GM18520 (cell line): ENCODE results near the gene PDX1.

ENCODE experiments used
- ATAC-seq: cut with Tn5 transposase; IDR thresholded peaks from one replicate; pipeline ENCODE4 v1.9.1; 2021; ENCODE audit not compliant: unreplicated experiment

PDX1 gene

GRCh38 chr13:27919934-27920676 is at the start of gene PDX1:
Gene PDX1, plus strand, starts transcription at chr13:27920000. Its CDS starts 139 bp downstream, at chr13:27920139.
- no peak for ATAC-seq

GRCh38 chr13:27878274-27878673 is 41.5 kb upstream of the PDX1 start:
- ATAC-seq = no peak

GRCh38 chr13:27889471-27889870 is 30.3 kb upstream of the PDX1 start:
- ATAC-seq = no peak

- ATAC-seq = no peak
These were observed 23.1 kb upstream of the PDX1 start for GRCh38 chr13:27896726-27897125.

GRCh38 chr13:27904719-27905118 is 15.1 kb upstream of the PDX1 start:
- ATAC-seq = no peak

- ATAC-seq = no peak
These were observed 14.2 kb upstream of the PDX1 start for GRCh38 chr13:27905650-27906049.

GRCh38 chr13:27907121-27907787 is 12.5 kb upstream of the PDX1 start:
- no peak for ATAC-seq

GRCh38 chr13:27909378-27909777 is 10.4 kb upstream of the PDX1 start:
- ATAC-seq = no peak

- ATAC-seq = no peak
These were observed 8.3 kb upstream of the PDX1 start for GRCh38 chr13:27911521-27911920.

- no peak for ATAC-seq
These were observed 6.6 kb upstream of the PDX1 start for GRCh38 chr13:27913160-27913559.

- no peak for ATAC-seq
These were observed 4.2 kb upstream of the PDX1 start for GRCh38 chr13:27915301-27916207.

GRCh38 chr13:27917121-27917947 is 2.5 kb upstream of the PDX1 start:
- ATAC-seq = no peak

GRCh38 chr13:27918041-27918917 is 1.5 kb upstream of the PDX1 start:
- no peak for ATAC-seq

GRCh38 chr13:27918918-27919658 is 712 bp upstream of the PDX1 start:
- ATAC-seq = no peak

GRCh38 chr13:27919659-27919933 is 204 bp upstream of the PDX1 start:
- no peak for ATAC-seq

- ATAC-seq = no peak
These were observed 1.0 kb downstream of the PDX1 start for GRCh38 chr13:27920677-27921420.

GRCh38 chr13:27921421-27921960 is 1.7 kb downstream of the PDX1 start:
- ATAC-seq = no peak
